A549 (cell line): ENCODE data around the gene C15orf39. TPM values are rescaled to one million over a fixed set of nuclear protein-coding genes. Genes with fewer than 3 reads are reported as not detected.

Experiments used
- ATAC-seq, 2 experiments: fragments of 200-7000 bp in 1 of 2; fragments of >200 bp in 1 of 2; cut with Nextera tagmentation in 1 of 2; cut with Tn5 transposase in 1 of 2; 3 replicates each; pipeline versions ENCODE4 v1.8.0 to v1.9.1; 2018 to 2020; ENCODE audit warnings: mild to moderate bottlenecking in 1 of 2, moderate library complexity in 1 of 2
- CTCF ChIA-PET: fragments of 300-600 bp; sonication (Branson Sonifier 250); formaldehyde crosslinking; extraction: SDS; loops from one replicate; lab custom pipeline; 2021; ENCODE audit warnings: antibody characterized with exemption, inconsistent platforms; lab: Yijun Ruan, JAX
- POLR2A ChIA-PET: fragments of 350-600 bp; formaldehyde crosslinking; extraction: SDS; loops from one replicate; lab custom pipeline; 2021; ENCODE audit warnings: antibody characterized with exemption, inconsistent platforms; lab: Yijun Ruan, JAX
- DNase-seq, 2 experiments: peaks; one replicate each; pipeline versions ENCODE4 v3.0.0 to v3.0.0-alpha.2; 2011 to 2016; ENCODE audit warnings: low read depth in 1 of 2, low spot score in 1 of 2
- FAIRE-seq: peaks from 2 replicates; lab custom pipeline; 2011; peaks lifted over from hg19 to GRCh38; lab: Jason Lieb, UNC
- H3K27ac ChIP-seq, 2 experiments: fragments of >200 bp; sonication (Bioruptor Twin); formaldehyde crosslinking; 3 replicates each; pipeline ENCODE4 v1.5.1; 2016 to 2017
- H3K4me1 ChIP-seq: fragments of >200 bp; sonication (Bioruptor Twin); formaldehyde crosslinking; 3 replicates; pipeline ENCODE4 v1.6.1; 2016
- H3K4me2 ChIP-seq: fragments of >200 bp; sonication (Bioruptor Twin); formaldehyde crosslinking; 3 replicates; pipeline ENCODE4 v1.6.1; 2016
- H3K4me3 ChIP-seq: fragments of >200 bp; sonication (Bioruptor Twin); formaldehyde crosslinking; 3 replicates; pipeline ENCODE4 v1.5.1; 2016
- H3K9me3 ChIP-seq: fragments of >200 bp; sonication (Bioruptor Twin); formaldehyde crosslinking; 3 replicates; pipeline ENCODE4 v1.6.1; 2016
- CBX2 ChIP-seq: fragments of 200-600 bp; sonication (generic); IDR thresholded peaks from 2 replicates; pipeline ENCODE4 v1.6.1; 2016; ENCODE audit warnings: low read depth, mild to moderate bottlenecking, borderline replicate concordance
- EHF ChIP-seq: fragments of 250-450 bp; sonication (Bioruptor Pico); IDR thresholded peaks from 2 replicates; pipeline ENCODE4 v1.5.0; 2020; ENCODE audit warnings: mild to moderate bottlenecking
- EHMT2 ChIP-seq: fragments of 200-600 bp; sonication (generic); IDR thresholded peaks from 2 replicates; pipeline ENCODE4 v1.6.1; 2016; ENCODE audit warnings: antibody characterized with exemption, low read depth, mild to moderate bottlenecking, moderate library complexity
- EP300 ChIP-seq, 2 experiments: fragments of >200 bp; sonication (Bioruptor Twin); formaldehyde crosslinking; IDR thresholded peaks; 2 replicates in 1 of 2; 3 replicates in 1 of 2; pipeline ENCODE4 v1.6.1; 2016 to 2017
- FOSB ChIP-seq: fragments of 250-450 bp; sonication (Bioruptor Pico); IDR thresholded peaks from 2 replicates; pipeline ENCODE4 v1.5.0; 2020; ENCODE audit warnings: mild to moderate bottlenecking, moderate library complexity
- FOSL2 ChIP-seq, 2 experiments: fragments of 450-650 bp in 1 of 2; fragments of >200 bp in 1 of 2; sonication (Bioruptor Twin) in 1 of 2; formaldehyde crosslinking; IDR thresholded peaks; 2 replicates each; pipeline versions ENCODE4 v1.5.0 to v1.6.1; 2016 to 2020; ENCODE audit warnings: mild to moderate bottlenecking in 1 of 2, moderate library complexity in 1 of 2
- FOXS1 ChIP-seq: fragments of 250-450 bp; sonication (Bioruptor Pico); IDR thresholded peaks from 2 replicates; pipeline ENCODE4 v1.5.0; 2020; ENCODE audit warnings: mild to moderate bottlenecking, moderate library complexity
- HDAC2 ChIP-seq: fragments of 200-600 bp; sonication (generic); IDR thresholded peaks from 2 replicates; pipeline ENCODE4 v1.6.1; 2016
- HES2 ChIP-seq: fragments of >200 bp; sonication (Bioruptor Twin); formaldehyde crosslinking; IDR thresholded peaks from 2 replicates; pipeline ENCODE4 v1.6.1; 2016
- HMGXB4 ChIP-seq: fragments of 250-450 bp; sonication (Bioruptor Pico); IDR thresholded peaks from 2 replicates; pipeline ENCODE4 v1.5.0; 2021; ENCODE audit warnings: mild to moderate bottlenecking, moderate library complexity, borderline replicate concordance
- HOXA7 ChIP-seq: fragments of 250-450 bp; sonication (Bioruptor Pico); IDR thresholded peaks from 2 replicates; pipeline ENCODE4 v1.5.0; 2020; ENCODE audit warnings: mild to moderate bottlenecking, moderate library complexity
- MAZ ChIP-seq: fragments of 150-350 bp; IDR thresholded peaks from 2 replicates; pipeline ENCODE4 v1.6.1; 2014; ENCODE audit warnings: antibody characterized with exemption, low read depth, low read length, borderline replicate concordance
- NFE2L2 ChIP-seq: fragments of 150-350 bp; conservative IDR thresholded peaks from 2 replicates; pipeline ENCODE4 v1.6.1; 2014; ENCODE audit warnings: low read length
- PHF8 ChIP-seq: fragments of 200-600 bp; sonication (generic); IDR thresholded peaks from 2 replicates; pipeline ENCODE4 v1.6.1; 2016; ENCODE audit warnings: low read depth, mild to moderate bottlenecking, antibody characterized with exemption, moderate library complexity, borderline replicate concordance
- POLR2AphosphoS2 ChIP-seq: conservative IDR thresholded peaks from 2 replicates; pipeline ENCODE4 v1.6.1; 2012; ENCODE audit warnings: low read length, improper control_type of control experiment, inconsistent platforms
- RCOR1 ChIP-seq: fragments of 150-350 bp; IDR thresholded peaks from 2 replicates; pipeline ENCODE4 v1.6.1; 2014; ENCODE audit warnings: antibody characterized with exemption, low read length, low read depth
- RNF2 ChIP-seq: fragments of 200-600 bp; sonication (generic); IDR thresholded peaks from 2 replicates; pipeline ENCODE4 v1.6.1; 2016; ENCODE audit warnings: low read depth, mild to moderate bottlenecking, antibody characterized with exemption, moderate library complexity, borderline replicate concordance
- USF2 ChIP-seq: fragments of 450-650 bp; IDR thresholded peaks from 2 replicates; pipeline ENCODE4 v1.6.1; 2014; ENCODE audit warnings: antibody characterized with exemption
- ZC3H11A ChIP-seq: fragments of 450-650 bp; IDR thresholded peaks from 2 replicates; pipeline ENCODE4 v1.6.1; 2014; ENCODE audit warnings: antibody characterized with exemption, mild to moderate bottlenecking
- ZFP36 ChIP-seq: fragments of 450-650 bp; IDR thresholded peaks from 2 replicates; pipeline ENCODE4 v1.6.1; 2014; ENCODE audit warnings: borderline replicate concordance; ENCODE audit not compliant: partially characterized antibody
- ZSCAN20 ChIP-seq: fragments of 250-450 bp; sonication (Bioruptor Pico); IDR thresholded peaks from 2 replicates; pipeline ENCODE4 v1.8.0; 2022; ENCODE audit warnings: mild to moderate bottlenecking, moderate library complexity
- WGBS: methylation state at CpG from one replicate; pipeline ENCODE4 v1.1.6; 2017; ENCODE audit errors: missing lambda C conversion rate; 5-methylcytosine and 5-hydroxymethylcytosine counted together
- polyA plus RNA-seq, 4 experiments: library from polyadenylated mRNA; depleted of rRNA in 3 of 4; stranded (reverse); fragments of >200 nt; fragmentation: RNase III in 1 of 4; extraction: RNeasy Plus Mini Kit Qiagen cat#74134 plus additional on column Dnase treatment in 1 of 4; gene quantifications; 2 replicates in 3 of 4; 3 replicates in 1 of 4; pipeline ENCODE4 v1.2.3, GENCODE V29; 2011 to 2017
- TF ChIP-seq, protein P1 (sequence below): fragments of 250-450 bp; sonication (Bioruptor Pico); IDR thresholded peaks from 2 replicates; pipeline ENCODE4 v1.5.0; 2020; ENCODE audit warnings: low read depth, mild to moderate bottlenecking, moderate library complexity
- TF ChIP-seq, protein P2 (sequence below): fragments of >200 bp; sonication (Bioruptor Twin); formaldehyde crosslinking; IDR thresholded peaks from 3 replicates; pipeline ENCODE4 v1.5.1; 2016

C15orf39 gene
- polyA plus RNA-seq, 2 of the 4 experiments (the other 2 are of a cell fraction): 5.7 to 16.7 TPM

DNA sequence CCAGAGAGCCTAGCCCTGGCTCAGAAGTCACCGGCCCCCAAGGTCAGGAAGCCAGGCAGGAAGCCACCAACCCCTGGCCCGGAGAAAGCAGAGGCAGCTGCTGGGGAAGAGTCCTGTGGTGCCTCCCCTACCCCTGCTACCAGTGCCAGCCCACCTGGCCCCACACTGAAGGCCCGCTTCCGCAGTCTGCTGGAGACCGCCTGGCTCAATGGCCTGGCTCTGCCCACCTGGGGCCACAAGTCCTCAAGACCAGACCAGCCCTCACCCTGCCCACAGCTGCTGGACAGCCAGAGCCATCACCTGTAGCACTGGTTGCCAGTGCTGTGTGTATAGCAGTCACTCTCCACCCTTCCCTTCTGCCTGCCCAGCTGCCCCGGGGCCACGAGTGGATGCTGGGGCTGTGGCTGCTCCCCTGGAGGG, 9.1 kb downstream of the C15orf39 start:
- TF ChIP-seq, protein P1, sequence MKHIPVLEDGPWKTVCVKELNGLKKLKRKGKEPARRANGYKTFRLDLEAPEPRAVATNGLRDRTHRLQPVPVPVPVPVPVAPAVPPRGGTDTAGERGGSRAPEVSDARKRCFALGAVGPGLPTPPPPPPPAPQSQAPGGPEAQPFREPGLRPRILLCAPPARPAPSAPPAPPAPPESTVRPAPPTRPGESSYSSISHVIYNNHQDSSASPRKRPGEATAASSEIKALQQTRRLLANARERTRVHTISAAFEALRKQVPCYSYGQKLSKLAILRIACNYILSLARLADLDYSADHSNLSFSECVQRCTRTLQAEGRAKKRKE: no peak
- TF ChIP-seq FOSL2 (IDR thresholded peaks at IDR 0.05) (no peak), FOSL2 (CRISPR knock-in tag; IDR thresholded peaks at IDR 0.05) (no peak), EHF (CRISPR knock-in tag) (no peak), CBX2 (no peak), HDAC2 (no peak), NFE2L2 (no peak), USF2 (no peak)
- TF ChIP-seq, protein P2, sequence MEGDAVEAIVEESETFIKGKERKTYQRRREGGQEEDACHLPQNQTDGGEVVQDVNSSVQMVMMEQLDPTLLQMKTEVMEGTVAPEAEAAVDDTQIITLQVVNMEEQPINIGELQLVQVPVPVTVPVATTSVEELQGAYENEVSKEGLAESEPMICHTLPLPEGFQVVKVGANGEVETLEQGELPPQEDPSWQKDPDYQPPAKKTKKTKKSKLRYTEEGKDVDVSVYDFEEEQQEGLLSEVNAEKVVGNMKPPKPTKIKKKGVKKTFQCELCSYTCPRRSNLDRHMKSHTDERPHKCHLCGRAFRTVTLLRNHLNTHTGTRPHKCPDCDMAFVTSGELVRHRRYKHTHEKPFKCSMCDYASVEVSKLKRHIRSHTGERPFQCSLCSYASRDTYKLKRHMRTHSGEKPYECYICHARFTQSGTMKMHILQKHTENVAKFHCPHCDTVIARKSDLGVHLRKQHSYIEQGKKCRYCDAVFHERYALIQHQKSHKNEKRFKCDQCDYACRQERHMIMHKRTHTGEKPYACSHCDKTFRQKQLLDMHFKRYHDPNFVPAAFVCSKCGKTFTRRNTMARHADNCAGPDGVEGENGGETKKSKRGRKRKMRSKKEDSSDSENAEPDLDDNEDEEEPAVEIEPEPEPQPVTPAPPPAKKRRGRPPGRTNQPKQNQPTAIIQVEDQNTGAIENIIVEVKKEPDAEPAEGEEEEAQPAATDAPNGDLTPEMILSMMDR: no peak
- Histone ChIP-seq H3K9me3 (no peaks in the 10 kb centered on the region), H3K4me1 (peaks cover 7% of the 10 kb centered on the region; the same call in 1 of the 3 replicates), H3K4me3 (no peak overlapping the region), H3K4me2 (no peak overlapping the region), H3K27ac (no peak overlapping the region)
- ATAC-seq: no peak
- DNase-seq: no peak
- WGBS: 97% methylated on average over 7 of the region's 7 CpGs
- ChIA-PET CTCF (interaction anchor here (1.8 to 15.6 kb wide), 4 partner anchors 9 to 183 kb away, joined by 4 to 324 read pairs (median 22); partner anchors contain the start of genes C15orf39 and PPCDC), POLR2A (no interaction called here)
- FAIRE-seq: no peak

DNA sequence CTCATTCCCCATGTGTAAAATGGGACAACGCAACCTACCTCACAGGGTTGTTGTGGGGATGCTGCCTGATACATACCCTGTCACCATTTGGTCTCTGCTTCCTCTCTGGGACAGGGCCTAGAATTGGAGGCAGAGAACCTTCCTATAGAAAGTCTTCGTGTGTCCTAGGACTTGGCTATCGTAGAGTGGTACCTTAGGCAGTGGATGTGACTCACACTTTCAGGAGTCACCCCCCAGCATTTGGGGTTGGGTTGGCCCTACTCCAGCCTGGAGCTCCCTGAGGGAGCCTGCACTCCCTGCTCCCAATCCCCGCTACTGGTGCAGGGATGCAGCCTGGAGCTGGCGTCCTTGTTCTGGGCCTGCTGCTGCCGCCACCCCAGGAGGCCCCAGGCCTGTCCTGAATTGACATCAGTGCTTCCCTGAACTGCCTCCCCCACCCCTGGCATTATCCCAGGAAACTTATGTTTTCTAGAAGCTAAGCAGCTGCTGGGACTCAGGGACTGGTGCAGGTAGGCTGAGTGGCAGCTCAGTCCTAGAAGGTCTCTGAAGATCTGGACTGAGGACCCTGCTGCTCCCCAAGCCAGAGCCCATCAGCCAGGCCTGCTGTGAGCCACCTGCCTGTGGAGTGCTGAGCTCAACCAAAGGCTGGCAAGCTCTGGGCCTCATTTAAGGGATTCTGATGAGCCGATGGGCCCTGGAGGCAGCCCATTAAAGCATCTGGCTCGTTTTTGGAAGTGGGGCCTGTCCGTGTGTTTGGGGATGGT, 9.9 kb downstream of the C15orf39 start:
- CTCF ChIA-PET: interaction anchor here (1.8 to 15.6 kb wide), 5 partner anchors 6 to 184 kb away, joined by 4 to 324 read pairs (median 27); partner anchors contain the start of genes C15orf39 and PPCDC
- WGBS: 83% methylated on average over 9 of the region's 9 CpGs
- H3K27ac ChIP-seq: no peak overlapping the region
- ATAC-seq (no peak), DNase-seq (no peak), FAIRE-seq (no peak)
- H3K4me2 ChIP-seq: no peak overlapping the region
- no peaks in the 10 kb centered on the region for H3K9me3 ChIP-seq
- peaks cover 6% of the 10 kb centered on the region; the same call in 1 of the 3 replicates for H3K4me1 ChIP-seq
- POLR2A ChIA-PET: interaction anchor here (0.8 kb wide), 1 partner anchor 188 kb away, joined by 3 read pairs; the partner anchor contains the start of gene PPCDC
- no peak overlapping the region for H3K4me3 ChIP-seq
- no peak for TF ChIP-seq RCOR1
- no peak for TF ChIP-seq FOSL2 (IDR thresholded peaks at IDR 0.05)
- no peak for TF ChIP-seq FOSL2 (CRISPR knock-in tag; IDR thresholded peaks at IDR 0.05)
- no peak for TF ChIP-seq HES2
- TF ChIP-seq, all 56 proteins: peak for 0

DNA sequence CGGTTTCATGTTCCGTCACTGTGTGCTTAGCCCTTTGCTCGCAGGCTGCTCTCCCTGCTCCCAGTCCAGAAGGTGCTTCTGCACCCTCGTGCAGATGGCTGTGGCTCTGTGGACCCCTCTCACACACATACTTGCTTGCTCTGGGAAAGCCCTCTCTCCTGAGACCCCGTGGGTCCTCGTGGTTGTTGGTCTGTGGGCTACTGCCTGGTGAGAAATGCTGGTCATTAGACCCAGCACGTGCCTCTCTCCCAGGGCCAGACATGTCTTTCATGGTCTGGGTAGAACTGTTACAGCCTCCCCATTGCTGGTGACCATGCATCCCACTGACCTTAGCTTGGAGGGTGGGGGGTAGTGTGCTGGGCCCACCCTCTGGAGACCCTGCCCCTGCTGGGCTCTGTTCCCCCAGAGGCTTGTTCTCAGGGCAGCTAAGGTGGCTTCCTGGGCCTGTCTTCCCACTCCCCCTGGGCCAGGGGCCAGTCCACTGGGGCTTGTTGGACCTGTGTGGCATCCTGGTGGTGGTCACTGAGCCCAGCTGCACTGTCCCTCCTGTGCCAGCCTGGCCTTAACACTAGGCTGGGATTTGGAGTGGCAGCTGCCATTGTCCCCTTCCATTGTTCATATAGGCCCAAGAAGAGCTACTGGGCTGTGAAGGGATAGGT, 10.6 kb downstream of the C15orf39 start:
- ATAC-seq (no peak), FAIRE-seq (no peak), DNase-seq (no peak)
- no peaks in the 10 kb centered on the region for H3K4me1 ChIP-seq
- H3K9me3 ChIP-seq: no peaks in the 10 kb centered on the region
- ChIA-PET CTCF (interaction anchor here (1.8 to 15.6 kb wide), 5 partner anchors 7 to 185 kb away, joined by 4 to 324 read pairs (median 27); partner anchors contain the start of genes C15orf39 and PPCDC), POLR2A (interaction anchor here (0.8 kb wide), 1 partner anchor 189 kb away, joined by 3 read pairs; the partner anchor contains the start of gene PPCDC)
- H3K4me2 ChIP-seq: no peak overlapping the region
- no peak overlapping the region for H3K27ac ChIP-seq
- 98% methylated on average over 7 of the region's 7 CpGs for WGBS
- no peak overlapping the region for H3K4me3 ChIP-seq
- TF ChIP-seq HMGXB4 (CRISPR knock-in tag) (no peak), RNF2 (no peak), HES2 (no peak), FOSB (no peak), MAZ (no peak), ZSCAN20 (no peak), EP300 (IDR thresholded peaks at IDR 0.05) (no peak), FOXS1 (no peak), POLR2AphosphoS2 (no peak), ZC3H11A (no peak), ZFP36 (no peak), EHMT2 (no peak), PHF8 (no peak), HOXA7 (CRISPR knock-in tag) (no peak)
